GM13976 (cell line): ENCODE measurements around the gene UBL3.

Source experiments
- DNase-seq: peaks from one replicate; pipeline ENCODE4 v3.0.0; 2012; ENCODE audit warnings: low spot score
- in situ Hi-C: fragments of 300-500 bp; cut with MboI; formaldehyde crosslinking; loops from one replicate; pipeline ENCODE4 v1.12.0; 2022; ENCODE audit warnings: low sequenced_read_pairs, mixed read lengths, inconsistent platforms; ENCODE audit not compliant: unreplicated experiment
- TF ChIP-seq, protein P1 (sequence below): IDR thresholded peaks from 2 replicates; pipeline ENCODE4 v1.5.1; 2012; ENCODE audit warnings: borderline replicate concordance, mild to moderate bottlenecking; ENCODE audit not compliant: insufficient read depth; ENCODE audit errors: extremely low read depth, missing control alignments, control extremely low read depth

UBL3 gene

GRCh38 chr13:29760544-29760943 is 89.9 kb downstream of the UBL3 start:
- DNase-seq = no peak
- in situ Hi-C loops = no loop called here
- TF ChIP-seq, protein P1, sequence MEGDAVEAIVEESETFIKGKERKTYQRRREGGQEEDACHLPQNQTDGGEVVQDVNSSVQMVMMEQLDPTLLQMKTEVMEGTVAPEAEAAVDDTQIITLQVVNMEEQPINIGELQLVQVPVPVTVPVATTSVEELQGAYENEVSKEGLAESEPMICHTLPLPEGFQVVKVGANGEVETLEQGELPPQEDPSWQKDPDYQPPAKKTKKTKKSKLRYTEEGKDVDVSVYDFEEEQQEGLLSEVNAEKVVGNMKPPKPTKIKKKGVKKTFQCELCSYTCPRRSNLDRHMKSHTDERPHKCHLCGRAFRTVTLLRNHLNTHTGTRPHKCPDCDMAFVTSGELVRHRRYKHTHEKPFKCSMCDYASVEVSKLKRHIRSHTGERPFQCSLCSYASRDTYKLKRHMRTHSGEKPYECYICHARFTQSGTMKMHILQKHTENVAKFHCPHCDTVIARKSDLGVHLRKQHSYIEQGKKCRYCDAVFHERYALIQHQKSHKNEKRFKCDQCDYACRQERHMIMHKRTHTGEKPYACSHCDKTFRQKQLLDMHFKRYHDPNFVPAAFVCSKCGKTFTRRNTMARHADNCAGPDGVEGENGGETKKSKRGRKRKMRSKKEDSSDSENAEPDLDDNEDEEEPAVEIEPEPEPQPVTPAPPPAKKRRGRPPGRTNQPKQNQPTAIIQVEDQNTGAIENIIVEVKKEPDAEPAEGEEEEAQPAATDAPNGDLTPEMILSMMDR = no peak

DNA sequence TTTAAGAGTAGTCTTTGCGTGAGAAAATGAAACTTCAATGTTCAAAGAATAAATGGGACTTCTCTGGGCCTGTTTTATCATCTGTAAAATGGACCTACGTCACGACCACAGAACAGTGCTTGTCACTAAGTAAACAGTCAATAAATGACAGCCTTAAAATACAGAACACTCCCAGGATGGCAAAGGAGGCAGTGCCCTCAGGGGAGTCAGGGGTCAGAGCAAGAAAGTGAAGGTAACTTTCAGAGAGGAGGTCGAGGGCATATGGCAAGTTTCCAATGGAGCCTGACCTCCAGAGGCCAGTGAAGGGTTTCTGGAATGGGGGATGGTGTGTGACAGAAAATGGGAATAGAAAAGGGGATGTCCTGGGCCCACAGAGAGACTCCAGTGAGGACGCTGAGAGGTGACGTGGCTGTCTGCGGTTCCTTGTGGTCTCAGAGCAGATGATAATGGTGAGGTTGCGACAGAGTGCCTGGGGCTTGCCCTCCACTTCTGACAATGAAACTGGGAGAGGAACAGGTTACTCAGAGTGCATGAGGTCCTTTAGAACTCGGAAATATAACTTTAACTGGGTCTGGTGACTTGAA is 91.8 kb downstream of the UBL3 start:
- TF ChIP-seq, protein P1 = no peak
- DNase-seq = peak; percentile 69
- in situ Hi-C loops = no loop called here

DNA sequence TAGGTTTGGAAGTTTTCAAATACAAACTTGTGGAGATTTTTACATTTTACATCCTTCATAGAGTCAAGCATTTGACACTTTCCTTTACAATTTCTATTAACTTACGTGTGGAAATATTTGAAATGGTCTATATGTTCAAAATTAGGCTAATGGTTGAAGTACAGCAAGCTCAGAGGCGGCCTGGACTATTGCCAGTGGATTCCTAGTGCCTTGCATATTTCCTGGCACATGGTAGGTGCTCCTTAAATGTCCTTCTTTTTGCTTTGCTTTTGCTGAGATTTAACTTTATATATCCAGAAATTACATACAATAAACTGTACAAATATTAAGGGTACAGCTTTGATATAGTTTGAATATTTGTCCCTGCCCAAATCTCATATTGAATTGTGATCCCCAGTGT is 93.9 kb downstream of the UBL3 start:
- in situ Hi-C loops = no loop called here
- TF ChIP-seq, protein P1 = no peak
- no peak for DNase-seq

GRCh38 chr13:29754473-29754806 is 96.0 kb downstream of the UBL3 start:
- TF ChIP-seq, protein P1 = no peak
- in situ Hi-C loops = no loop called here
- DNase-seq = no peak

GRCh38 chr13:29753618-29754472 is 96.6 kb downstream of the UBL3 start:
- no peak for DNase-seq
- in situ Hi-C loops = no loop called here
- TF ChIP-seq, protein P1 = no peak

DNA sequence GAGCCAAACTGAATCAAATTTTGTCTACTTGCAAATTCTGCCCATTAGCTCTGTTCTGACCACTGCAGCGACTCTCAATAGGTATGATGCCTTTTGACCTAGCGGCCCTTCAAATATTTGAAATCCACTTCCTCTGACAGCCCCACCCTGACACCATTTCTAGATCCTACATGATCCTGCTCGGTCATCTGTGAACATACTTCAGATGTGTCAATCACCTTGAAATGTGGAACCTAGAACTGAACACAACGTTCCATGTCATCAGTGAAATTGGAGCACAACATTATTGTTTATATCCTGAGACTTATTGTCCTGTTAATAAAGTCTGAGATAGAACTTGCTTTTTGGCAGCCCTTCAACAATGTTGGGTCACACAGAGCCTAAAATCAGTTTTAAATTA is 98.2 kb downstream of the UBL3 start:
- no peak for DNase-seq
- in situ Hi-C loops = no loop called here
- TF ChIP-seq, protein P1 = no peak
